Transverse colon (tissue), 4 donors: ENCODE measurements around the gene C16orf82.

ENCODE experiments used
- CTCF ChIP-seq, 5 experiments: fragments of 200-600 bp in 3 of 5; fragments of 450-650 bp in 2 of 5; sonication (generic) in 3 of 5; IDR thresholded peaks; 1 replicate in 2 of 5; 2 replicates in 3 of 5; pipeline ENCODE4 v1.5.1; 2016 to 2017; ENCODE audit warnings: antibody characterized with exemption in 5 of 5, inconsistent platforms in 3 of 5, mild to moderate bottlenecking in 2 of 5, moderate library complexity in 1 of 5
- EP300 ChIP-seq: sonication (generic); formaldehyde crosslinking; IDR thresholded peaks from one replicate; pipeline ENCODE4 v1.6.1; 2017; ENCODE audit warnings: antibody characterized with exemption, low read depth
- POLR2A ChIP-seq: fragments of 450-650 bp; IDR thresholded peaks from one replicate; pipeline ENCODE4 v1.6.1; 2016; ENCODE audit warnings: antibody characterized with exemption, mild to moderate bottlenecking, moderate library complexity
- POLR2AphosphoS5 ChIP-seq, 3 donors: sonication (generic); formaldehyde crosslinking; IDR thresholded peaks; one replicate each; pipeline ENCODE4 v1.6.1; 2016; ENCODE audit warnings: antibody characterized with exemption in 3 of 3

- TF ChIP-seq CTCF (IDR thresholded peaks at IDR 0.05), result no peak
- no peak for TF ChIP-seq POLR2A
- TF ChIP-seq EP300, result no peak
- TF ChIP-seq POLR2AphosphoS5 (IDR thresholded peaks at IDR 0.05), result no peak
These were observed 18.5 kb downstream of the C16orf82 start for GRCh38 chr16:27085182-27085581.
